ENCODE measurements around the gene NLRP14.
A peak's percentile ranks its signal among the peaks of the same experiment; 100 is the strongest.

The NLRP14 gene

GRCh38 chr11:7020183-7020917 is at the start of gene NLRP14, which contains the start of gene ZNF214:
Gene NLRP14 (plus strand): TSS chr11:7020479. CDS start chr11:7038587, 18,108 bp downstream.
Gene ZNF214 (minus strand): TSS chr11:7020346. CDS start chr11:7002835, 17,511 bp downstream.
- DNase-seq = peak; percentile 71

GRCh38 chr11:6979365-6979764 is 40.9 kb upstream of the NLRP14 start:
- no peak for DNase-seq

- no peak for DNase-seq
Measured at GRCh38 chr11:6986487-6986886, 33.8 kb upstream of the NLRP14 start.

- DNase-seq = no peak
Measured at GRCh38 chr11:6988506-6988905, 31.8 kb upstream of the NLRP14 start.

GRCh38 chr11:6991227-6991626 is 29.1 kb upstream of the NLRP14 start:
- DNase-seq = no peak

- no peak for DNase-seq
Measured at GRCh38 chr11:6992026-6992425, 28.3 kb upstream of the NLRP14 start.

- DNase-seq = no peak
Measured at GRCh38 chr11:6992457-6993417, 27.5 kb upstream of the NLRP14 start.

GRCh38 chr11:6995703-6996102 is 24.6 kb upstream of the NLRP14 start:
- DNase-seq = no peak

- no peak for DNase-seq
Measured at GRCh38 chr11:7004482-7004881, 15.8 kb upstream of the NLRP14 start.

- DNase-seq = no peak
Measured at GRCh38 chr11:7014118-7014517, 6.2 kb upstream of the NLRP14 start.

- no peak for DNase-seq
Measured at GRCh38 chr11:7016011-7016410, 4.3 kb upstream of the NLRP14 start.

- DNase-seq = no peak
Measured at GRCh38 chr11:7019500-7020182, 638 bp upstream of the NLRP14 start.

GRCh38 chr11:7021318-7021717 is 1.0 kb downstream of the NLRP14 start:
- DNase-seq = no peak

- DNase-seq = no peak
Measured at GRCh38 chr11:7028141-7028540, 7.9 kb downstream of the NLRP14 start.

- no peak for DNase-seq
Measured at GRCh38 chr11:7030836-7031235, 10.6 kb downstream of the NLRP14 start.

GRCh38 chr11:7031471-7031871 is 11.2 kb downstream of the NLRP14 start:
- DNase-seq = no peak

GRCh38 chr11:7032692-7033091 is 12.4 kb downstream of the NLRP14 start:
- no peak for DNase-seq

- no peak for DNase-seq
Measured at GRCh38 chr11:7034019-7034418, 13.7 kb downstream of the NLRP14 start.

GRCh38 chr11:7046474-7047175 is 26.3 kb downstream of the NLRP14 start:
- DNase-seq = no peak

GRCh38 chr11:7050191-7050590 is 29.9 kb downstream of the NLRP14 start:
- DNase-seq = no peak

GRCh38 chr11:7056828-7057513 is 36.7 kb downstream of the NLRP14 start:
- DNase-seq = no peak

GRCh38 chr11:7057641-7058040 is 37.4 kb downstream of the NLRP14 start:
- DNase-seq = no peak

Measured in NCI-H187 treated with DMSO at 0.1 percent for 48 hours (cell line).